AG09319 (cell line): ENCODE measurements around the gene ARL5C.

Experiments used
- DNase-seq: peaks from one replicate; pipeline ENCODE4 v3.0.0-alpha.2; 2010; ENCODE audit warnings: low read depth; ENCODE audit errors: extremely low read depth
- CTCF ChIP-seq: IDR thresholded peaks from 2 replicates; pipeline ENCODE4 v1.5.1; 2011; ENCODE audit warnings: low read depth, mild to moderate bottlenecking, inconsistent platforms, low read length, moderate library complexity

Gene ARL5C

GRCh38 chr17:39183720-39184119 lies 17.8 kb upstream of the ARL5C start:
- no peak for TF ChIP-seq CTCF
- DNase-seq, result no peak

- no peak for TF ChIP-seq CTCF
- DNase-seq, result no peak
These were observed 17.1 kb upstream of the ARL5C start for GRCh38 chr17:39183045-39183444.

GRCh38 chr17:39181303-39181702 lies 15.3 kb upstream of the ARL5C start:
- no peak for DNase-seq
- TF ChIP-seq CTCF, result no peak

GRCh38 chr17:39178536-39178935 lies 12.6 kb upstream of the ARL5C start:
- no peak for TF ChIP-seq CTCF
- no peak for DNase-seq

GRCh38 chr17:39177256-39177655 lies 11.3 kb upstream of the ARL5C start:
- no peak for DNase-seq
- TF ChIP-seq CTCF, result no peak

- DNase-seq, result no peak
- TF ChIP-seq CTCF, result no peak
These were observed 9.7 kb upstream of the ARL5C start for GRCh38 chr17:39175695-39176093.

- peak; percentile 79 for TF ChIP-seq CTCF
- DNase-seq, result no peak
These were observed 9.1 kb upstream of the ARL5C start for GRCh38 chr17:39174920-39175694.
